GM18951 (cell line): ENCODE data around the gene INAFM2.
A peak's percentile ranks its signal among the peaks of the same experiment; 100 is the strongest.

Source experiments
- POLR2A ChIP-seq: IDR thresholded peaks from 4 replicates; pipeline ENCODE4 v1.6.1; 2011; ENCODE audit warnings: mild to moderate bottlenecking; ENCODE audit not compliant: insufficient read length, insufficient read depth; ENCODE audit errors: extremely low read depth
- in situ Hi-C: fragments of 300-500 bp; cut with MboI; formaldehyde crosslinking; loops from one replicate; pipeline ENCODE4 v1.12.0; 2022; ENCODE audit warnings: low sequenced_read_pairs, mixed read lengths, inconsistent platforms; ENCODE audit not compliant: unreplicated experiment

INAFM2 gene

GRCh38 chr15:40303576-40303975, 19.9 kb upstream of the INAFM2 start:
- in situ Hi-C loops = no loop called here
- TF ChIP-seq POLR2A = no peak

GRCh38 chr15:40305281-40305680, 18.2 kb upstream of the INAFM2 start:
- in situ Hi-C loops = no loop called here
- TF ChIP-seq POLR2A = no peak

- TF ChIP-seq POLR2A = no peak
- in situ Hi-C loops = no loop called here
Measured at GRCh38 chr15:40306371-40306770, 17.1 kb upstream of the INAFM2 start.

- no peak for TF ChIP-seq POLR2A
- in situ Hi-C loops = no loop called here
Measured at GRCh38 chr15:40306908-40307307, 16.6 kb upstream of the INAFM2 start.

- in situ Hi-C loops = no loop called here
- TF ChIP-seq POLR2A = peak; percentile 67
Measured at GRCh38 chr15:40307421-40308211, 15.9 kb upstream of the INAFM2 start, which contains the start of gene PLCB2. PLCB2 (minus strand) TSS chr15:40307935; CDS start chr15:40307672, 263 bp downstream.

GRCh38 chr15:40309344-40309862, 14.1 kb upstream of the INAFM2 start:
- no peak for TF ChIP-seq POLR2A

GRCh38 chr15:40310001-40310959, 13.2 kb upstream of the INAFM2 start:
- in situ Hi-C loops = no loop called here
- no peak for TF ChIP-seq POLR2A

More at GRCh38 chr15:40309344-40309862, 14.1 kb upstream of the INAFM2 start:
- in situ Hi-C loops = no loop called here

GRCh38 chr15:40310993-40311392, 12.5 kb upstream of the INAFM2 start:
- no peak for TF ChIP-seq POLR2A
- in situ Hi-C loops = no loop called here

GRCh38 chr15:40312370-40313158, 10.9 kb upstream of the INAFM2 start:
- in situ Hi-C loops = no loop called here
- no peak for TF ChIP-seq POLR2A

GRCh38 chr15:40313531-40314398, 9.7 kb upstream of the INAFM2 start:
- no peak for TF ChIP-seq POLR2A
- in situ Hi-C loops = no loop called here

GRCh38 chr15:40314723-40315276, 8.7 kb upstream of the INAFM2 start:
- TF ChIP-seq POLR2A = no peak
- in situ Hi-C loops = no loop called here
